Stimulated activated CD8-positive, alpha-beta memory T cell treated with anti-CD3 and anti-CD28 coated beads, Interleukin-2, amount 100 ng/mL, for 48 hours (primary cell): ENCODE results near the gene GID8.
"Not testable (repeated sequence)": the region's sequence is repeated elsewhere in the genome, so short reads cannot be mapped to it uniquely, and the experiment has no call there.

ENCODE experiments used
- DNase-seq, 2 donors: peaks; one replicate each; pipeline ENCODE4 v3.0.0-alpha.2; 2020; ENCODE audit warnings: low read depth in 2 of 2

GID8 gene

DNA sequence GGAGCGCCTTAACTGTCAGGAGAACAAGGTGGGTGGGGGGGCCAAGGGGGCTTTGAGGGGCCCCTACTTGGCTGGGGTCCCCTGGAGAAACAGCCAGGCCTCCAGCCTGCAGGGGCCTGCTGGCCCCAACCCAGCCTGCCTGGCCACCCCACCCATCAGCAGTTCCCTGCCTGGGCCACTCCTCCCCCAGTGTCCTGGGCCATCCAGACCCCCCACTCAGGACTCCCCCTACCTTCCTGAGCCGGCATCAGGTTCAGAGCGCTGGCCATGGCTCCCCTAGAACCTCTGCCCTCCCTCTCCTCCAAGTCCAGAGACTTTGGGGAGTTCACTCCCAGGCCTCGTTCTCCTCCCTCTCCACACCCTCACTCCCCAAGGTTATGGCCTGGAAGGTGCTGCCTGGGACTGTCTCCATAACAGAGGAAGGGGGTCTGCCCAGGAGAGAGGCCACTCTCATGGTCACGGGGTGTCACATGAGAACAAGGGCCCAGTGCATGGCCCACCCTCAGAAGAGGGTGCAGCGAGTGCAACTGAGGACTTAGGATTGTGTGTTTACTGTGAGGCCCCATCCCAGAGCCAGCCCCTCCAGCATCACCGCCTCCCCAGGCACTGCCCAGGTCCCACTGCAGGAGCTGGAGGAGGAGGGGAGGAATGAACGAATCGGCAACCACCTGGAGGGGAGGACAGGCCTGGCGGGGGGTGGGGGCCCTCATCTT lies 20.6 kb downstream of the GID8 start:
- no peak for DNase-seq

DNA sequence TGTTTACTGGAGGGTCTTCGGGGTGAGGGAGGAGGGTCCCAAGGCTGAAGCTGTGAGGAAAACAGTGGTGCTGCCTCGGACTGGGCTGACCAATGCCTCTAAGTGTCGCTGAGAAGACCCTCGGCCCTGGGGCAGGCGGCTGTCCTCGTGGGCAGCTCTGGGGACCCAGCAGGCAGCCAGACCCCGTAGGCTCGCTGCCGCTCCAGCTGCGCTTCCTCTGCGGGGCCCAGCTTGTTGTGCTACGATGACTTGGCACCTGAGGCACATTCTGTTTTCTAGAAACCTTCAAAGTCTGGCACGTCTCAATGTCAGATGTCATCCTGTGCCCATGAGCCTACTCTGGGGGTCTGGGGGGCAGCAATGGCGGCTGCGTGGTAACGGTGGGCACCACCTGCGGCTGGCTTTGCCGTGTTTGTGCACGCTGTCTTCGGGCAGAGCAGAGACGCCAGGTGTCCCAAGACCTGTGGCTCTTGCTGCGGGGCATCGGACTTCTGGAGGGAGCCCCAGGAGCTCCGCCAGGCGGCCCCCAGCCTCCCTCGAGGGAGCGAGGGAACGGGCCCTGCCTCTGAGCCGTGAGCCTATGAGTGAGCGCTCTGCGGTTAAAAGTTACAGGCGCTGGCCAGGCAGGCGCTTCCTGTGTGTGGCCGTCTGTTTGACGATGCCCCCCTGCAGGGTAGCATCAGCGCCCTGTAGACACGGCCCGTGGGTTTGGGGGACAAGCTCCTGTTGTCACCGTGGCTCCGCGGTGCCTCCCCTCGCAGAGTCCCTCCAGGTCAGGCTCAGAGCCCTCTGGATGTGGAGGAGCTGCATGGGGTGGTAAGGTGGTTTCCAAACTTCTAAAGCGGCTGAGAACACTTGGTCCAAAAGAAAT lies 21.4 kb downstream of the GID8 start:
- DNase-seq = no peak

DNA sequence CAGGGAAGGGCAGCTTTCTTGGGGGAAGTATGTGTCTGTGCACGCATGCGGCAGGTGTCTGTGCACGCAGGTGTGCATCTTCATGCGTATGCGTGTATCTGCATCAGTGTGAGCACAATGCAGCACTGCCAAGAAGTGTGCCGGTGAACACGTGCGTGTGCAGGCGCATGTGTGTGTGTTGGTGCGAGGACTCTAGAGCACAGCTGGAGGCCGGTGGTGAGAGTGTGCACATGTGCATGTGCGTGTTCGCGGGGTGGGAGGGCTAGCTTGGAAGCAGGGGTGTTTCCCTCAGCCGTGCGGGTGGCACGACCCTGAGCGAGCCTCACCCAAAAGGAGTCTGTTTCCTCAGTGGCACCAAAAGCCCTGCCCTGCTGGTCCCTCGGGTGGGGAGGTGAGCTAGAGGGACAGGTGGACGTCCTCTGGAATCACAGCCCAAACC lies 22.1 kb downstream of the GID8 start:
- no peak for DNase-seq

DNA sequence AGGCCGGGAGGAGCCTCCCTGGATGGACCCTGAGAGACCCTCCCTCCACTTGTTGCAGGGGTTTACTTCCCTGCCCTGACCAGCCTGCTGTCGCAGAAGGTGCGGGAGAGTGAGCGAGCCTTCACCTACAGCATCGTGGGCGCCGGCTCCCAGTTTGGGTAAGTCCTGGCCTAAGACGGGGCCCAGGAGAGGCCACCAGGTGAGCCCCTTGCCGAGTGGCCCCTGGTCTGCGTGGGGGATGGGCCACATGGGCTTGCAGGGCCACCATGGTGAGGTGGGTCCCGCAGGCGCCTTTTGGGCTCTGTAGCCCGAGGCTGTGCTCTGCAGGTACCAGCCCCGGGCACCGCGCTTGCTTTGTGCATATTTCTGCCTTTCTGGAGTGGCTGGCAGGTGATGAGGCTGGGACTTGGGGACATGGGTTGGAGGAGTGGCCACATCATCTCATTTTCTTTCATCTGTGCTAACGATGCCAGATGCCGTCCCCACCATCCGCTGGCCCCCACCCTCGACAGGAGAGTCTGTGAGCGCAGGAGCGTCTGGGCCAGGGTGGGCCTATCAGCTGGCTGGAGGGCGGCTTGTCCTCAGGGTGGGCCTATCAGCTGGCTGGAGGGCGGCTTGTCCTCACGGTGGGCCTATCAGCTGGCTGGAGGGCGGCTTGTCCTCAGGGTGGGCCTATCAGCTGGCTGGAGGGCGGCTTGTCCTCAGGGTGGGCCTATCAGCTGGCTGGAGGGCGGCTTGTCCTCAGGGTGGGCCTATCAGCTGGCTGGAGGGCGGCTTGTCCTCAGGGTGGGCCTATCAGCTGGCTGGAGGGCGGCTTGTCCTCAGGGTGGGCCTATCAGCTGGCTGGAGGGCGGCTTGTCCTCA lies 22.7 kb downstream of the GID8 start:
- DNase-seq = not testable (repeated sequence)

DNA sequence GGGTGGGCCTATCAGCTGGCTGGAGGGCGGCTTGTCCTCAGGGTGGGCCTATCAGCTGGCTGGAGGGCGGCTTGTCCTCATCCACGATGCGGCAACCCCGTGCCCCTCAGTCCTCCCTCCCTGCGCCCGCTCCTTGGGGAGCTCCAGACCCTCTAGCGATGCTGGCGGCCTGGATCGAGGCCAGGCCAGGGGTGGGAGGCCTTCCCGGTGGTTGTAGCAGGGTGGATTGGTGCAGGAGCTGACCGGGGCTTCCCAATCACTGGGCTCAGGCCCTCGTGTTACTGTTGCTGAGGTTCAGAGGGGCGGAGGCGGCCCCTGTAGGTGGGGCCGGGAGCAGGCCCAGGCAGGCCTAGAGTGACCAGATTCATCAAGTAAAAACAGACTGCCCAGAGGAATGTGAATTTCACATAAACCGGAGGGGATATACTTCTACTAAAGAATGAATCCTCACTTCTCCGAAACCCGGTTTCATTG lies 23.4 kb downstream of the GID8 start:
- no peak for DNase-seq

DNA sequence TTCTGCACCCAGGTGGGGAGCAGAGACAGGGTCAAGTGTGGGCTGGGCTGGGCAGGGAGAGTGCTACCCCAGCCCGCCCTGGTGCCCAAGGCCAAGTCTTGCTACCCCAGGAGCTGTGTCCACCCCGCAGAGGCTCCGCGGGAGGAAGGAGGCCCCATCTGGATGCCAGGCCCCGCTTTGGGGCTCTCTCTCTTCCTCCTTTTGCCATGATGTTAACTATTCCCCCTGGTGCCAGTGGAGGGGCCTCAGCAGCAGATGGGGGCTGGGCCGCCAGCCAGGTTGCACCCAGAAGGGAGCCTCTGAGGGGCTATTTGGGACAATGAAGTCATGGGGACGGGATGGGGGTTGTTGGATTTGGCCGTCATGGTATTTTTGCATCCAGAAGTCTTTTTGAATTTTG lies 23.9 kb downstream of the GID8 start:
- DNase-seq = no peak

DNA sequence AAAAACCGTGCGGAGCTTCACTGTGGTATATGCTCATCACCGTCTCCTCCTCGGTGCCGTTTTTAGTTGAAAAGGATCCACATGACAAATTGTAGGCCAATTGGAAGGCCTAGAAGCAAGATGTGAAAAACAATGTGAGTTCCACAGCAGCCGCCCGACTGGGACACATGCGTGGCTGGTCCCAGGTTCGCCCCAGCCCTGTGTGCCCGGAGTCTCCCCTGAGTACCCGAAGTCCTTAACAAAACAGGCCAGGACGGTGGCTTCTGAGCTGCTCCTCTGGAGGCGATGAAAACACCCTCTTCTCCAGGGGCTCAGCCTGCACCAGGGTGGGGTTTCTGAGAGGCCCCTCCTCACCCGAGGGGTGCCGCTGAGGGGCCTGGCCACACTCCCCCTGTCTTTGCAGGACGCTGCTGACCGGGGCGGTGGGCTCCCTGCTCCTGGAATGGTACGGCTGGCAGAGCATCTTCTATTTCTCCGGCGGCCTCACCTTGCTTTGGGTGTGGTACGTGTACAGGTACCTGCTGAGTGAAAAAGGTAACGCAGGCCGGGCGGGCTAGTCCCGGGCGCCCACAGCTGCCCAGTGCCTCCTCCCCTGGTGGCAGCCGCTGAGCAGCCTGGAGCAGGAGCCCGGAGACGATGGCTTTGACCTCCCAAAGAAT lies 24.4 kb downstream of the GID8 start:
- DNase-seq = no peak

DNA sequence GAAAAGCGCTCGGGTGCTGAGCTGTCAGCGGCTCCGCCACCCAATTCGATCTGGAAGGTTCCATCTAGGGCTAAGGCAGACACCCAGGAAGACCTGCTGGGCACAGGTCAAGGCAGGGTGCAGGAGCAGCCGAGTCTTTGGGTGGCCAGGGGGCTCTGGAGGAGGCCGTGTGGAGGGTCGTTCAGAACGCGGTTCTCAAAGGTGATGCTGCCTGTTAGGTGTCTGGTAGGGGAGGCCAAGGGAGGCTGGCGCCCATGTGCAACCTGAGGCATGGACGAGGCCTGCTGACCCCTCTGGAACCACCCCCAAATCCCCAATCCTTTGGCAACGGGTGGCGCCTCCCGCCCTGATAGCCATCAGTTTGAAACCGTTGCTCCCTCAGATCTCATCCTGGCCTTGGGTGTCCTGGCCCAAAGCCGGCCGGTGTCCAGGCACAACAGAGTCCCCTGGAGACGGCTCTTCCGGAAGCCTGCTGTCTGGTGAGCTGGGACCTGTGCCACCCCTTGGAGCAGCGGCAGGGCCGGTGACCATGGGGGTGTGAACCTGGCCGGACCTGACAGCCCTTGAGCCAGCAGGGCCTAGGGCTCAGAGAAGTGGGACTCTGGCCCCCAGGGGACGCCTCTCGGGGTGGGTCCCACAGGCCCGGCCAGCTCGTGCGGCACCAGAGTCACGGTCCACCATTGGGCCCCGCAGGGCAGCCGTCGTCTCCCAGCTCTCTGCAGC lies 25.1 kb downstream of the GID8 start:
- DNase-seq = no peak

DNA sequence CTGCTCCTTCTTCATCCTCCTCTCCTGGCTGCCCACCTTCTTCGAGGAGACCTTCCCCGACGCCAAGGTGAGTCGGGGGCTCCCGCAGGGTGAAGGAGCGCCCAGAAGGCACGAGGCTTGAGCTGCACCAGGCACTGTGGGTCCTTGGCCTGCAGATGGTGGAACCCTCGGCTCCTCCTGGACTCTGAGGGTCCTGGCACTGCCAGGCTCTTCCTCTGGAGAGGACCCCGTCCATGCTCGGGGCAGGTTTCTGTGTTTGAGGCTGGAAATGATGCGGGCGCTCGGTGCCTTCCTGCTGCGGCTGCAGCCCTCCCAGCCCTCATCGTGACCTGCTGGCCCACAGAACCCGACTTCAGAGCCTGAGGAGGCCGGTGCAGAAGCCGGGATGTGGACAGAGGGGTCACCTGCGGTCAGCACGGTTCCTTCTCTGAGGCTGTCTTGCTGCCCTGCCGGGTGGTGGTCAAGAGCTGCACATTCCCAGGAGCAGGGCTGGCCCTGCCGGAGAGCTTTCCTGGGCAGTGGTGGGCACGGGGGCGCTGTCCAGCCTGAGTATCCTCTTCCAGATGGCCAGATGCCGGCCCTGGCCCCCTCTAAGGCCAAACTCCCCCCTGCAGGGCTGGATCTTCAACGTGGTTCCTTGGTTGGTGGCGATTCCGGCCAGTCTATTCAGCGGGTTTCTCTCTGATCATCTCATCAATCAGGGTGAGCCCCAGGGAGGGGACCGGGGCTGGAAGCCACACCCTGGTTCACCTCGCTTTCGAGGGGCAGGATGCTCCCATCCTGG lies 25.9 kb downstream of the GID8 start:
- DNase-seq = no peak

DNA sequence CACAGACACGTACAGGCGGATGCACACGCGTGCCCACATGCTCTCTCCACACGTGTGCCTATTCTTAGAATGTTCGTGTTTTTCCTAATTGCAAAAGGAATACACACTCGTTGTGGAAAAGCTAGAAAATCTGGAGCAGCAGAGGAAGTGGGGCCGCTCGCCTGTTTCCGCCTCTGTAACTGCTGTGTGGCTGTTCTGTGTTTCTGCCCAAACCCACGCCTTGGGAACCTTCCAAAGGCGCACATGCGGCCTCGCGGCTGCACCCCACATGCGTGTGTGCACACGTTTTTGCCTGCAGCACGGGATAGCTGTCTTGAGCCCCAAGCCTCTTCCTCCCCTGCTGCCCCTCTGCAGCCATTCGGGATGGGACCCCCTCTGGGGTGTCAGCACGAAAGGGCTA lies 26.8 kb downstream of the GID8 start:
- no peak for DNase-seq

DNA sequence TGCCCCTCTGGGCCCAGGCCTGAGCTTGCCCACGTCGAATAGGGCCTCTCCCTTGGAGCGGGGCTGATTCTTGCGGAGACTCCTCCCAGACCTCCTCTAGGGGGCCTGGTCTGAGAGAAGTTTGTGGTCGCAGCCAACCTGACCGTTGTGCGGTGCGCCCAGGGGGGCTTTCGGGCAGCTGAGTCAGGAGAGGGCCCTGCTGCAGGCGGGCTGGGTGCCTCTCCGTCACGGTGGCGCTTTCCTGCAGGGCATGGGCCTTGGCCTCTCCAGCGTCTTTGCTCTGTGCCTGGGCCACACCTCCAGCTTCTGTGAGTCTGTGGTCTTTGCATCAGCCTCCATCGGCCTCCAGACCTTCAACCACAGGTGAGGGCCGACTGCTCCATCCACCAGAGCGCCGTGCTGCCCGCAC lies 27.4 kb downstream of the GID8 start:
- DNase-seq = no peak

DNA sequence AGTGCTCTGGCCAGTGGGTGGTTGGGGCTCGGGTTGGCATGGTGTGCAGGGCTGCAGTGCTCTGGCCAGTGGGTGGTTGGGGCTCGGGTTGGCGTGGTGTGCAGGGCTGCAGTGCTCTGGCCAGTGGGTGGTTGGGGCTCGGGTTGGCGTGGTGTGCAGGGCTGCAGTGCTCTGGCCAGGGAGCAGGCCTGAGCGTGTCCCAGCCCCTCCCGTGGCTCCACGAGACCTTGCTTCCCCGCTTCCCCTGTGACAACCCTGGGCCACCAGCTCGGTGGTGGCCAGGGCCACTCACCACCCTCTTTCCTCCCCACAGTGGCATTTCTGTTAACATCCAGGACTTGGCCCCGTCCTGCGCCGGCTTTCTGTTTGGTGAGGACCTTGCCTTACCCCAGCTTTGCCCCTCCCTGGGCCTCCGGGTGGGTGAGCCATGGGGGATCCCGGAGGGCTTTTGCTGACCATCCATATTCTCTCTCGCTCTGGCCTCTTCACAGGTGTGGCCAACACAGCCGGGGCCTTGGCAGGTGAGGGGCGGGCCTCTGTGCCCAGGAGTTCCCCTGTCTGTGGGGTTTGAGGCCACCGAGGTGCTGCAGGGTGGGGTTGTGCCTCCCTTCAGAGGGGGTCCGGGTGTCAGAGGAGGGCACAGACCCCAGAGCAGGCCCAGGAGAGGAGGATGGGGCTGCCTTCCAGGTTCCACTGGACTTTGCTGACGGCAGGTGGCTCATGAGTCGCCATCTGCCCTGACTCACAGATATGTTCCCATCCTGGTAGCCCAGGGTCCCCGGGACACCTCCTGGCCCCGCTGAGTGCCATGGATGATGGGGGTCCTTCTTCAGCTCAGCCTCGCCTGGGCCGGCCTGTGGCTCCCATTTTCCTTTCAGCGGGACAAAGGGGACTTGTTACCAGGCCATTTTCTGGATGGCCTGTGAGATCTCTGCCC lies 28.5 kb downstream of the GID8 start:
- DNase-seq = no peak

DNA sequence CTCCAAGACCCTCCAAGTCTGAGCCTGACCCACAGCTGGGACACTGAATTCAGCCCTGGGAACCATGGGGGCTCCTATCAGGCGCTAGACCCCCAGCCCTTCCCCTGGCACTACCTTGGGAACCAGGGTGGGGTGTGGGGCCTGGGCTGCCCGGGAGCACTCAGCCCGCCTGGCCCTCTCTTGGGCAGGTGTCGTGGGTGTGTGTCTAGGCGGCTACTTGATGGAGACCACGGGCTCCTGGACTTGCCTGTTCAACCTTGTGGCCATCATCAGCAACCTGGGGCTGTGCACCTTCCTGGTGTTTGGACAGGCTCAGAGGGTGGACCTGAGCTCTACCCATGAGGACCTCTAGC lies 29.2 kb downstream of the GID8 start:
- no peak for DNase-seq

DNA sequence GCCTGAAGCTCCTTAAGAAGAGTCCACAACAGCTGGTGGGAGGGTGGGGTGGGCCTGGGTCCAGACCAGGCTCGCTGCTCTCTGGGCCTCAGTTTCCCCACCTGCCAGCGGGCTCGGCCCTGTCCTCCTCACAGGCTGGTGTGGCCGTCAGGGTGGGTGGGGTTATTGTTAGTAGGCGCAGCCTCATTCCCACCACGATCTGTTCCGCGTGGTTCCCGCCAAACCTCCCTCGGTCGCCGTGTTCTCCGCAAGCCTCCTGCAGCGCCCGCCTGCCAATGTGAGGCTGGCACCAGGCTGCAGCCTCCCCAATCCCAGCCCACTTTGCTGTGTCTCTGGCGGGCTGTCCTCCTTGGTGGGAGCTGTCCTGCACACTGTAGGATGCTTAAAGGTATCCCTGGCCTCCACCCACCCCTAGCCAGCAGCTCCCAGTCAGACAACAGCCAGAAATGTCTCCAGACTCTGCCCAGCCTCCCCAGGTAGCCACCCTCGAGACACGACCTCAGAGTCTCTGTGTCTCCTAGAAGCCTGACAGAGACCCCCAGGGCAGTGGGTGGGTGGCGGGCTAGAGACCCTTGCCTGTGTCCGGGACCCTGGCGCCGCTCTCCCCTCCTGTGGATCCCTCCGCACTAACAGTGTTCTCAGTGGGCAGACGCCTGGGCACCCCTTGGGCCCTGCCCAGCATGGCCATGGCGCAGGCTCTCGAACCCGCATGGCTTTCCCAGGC lies 29.8 kb downstream of the GID8 start:
- no peak for DNase-seq

DNA sequence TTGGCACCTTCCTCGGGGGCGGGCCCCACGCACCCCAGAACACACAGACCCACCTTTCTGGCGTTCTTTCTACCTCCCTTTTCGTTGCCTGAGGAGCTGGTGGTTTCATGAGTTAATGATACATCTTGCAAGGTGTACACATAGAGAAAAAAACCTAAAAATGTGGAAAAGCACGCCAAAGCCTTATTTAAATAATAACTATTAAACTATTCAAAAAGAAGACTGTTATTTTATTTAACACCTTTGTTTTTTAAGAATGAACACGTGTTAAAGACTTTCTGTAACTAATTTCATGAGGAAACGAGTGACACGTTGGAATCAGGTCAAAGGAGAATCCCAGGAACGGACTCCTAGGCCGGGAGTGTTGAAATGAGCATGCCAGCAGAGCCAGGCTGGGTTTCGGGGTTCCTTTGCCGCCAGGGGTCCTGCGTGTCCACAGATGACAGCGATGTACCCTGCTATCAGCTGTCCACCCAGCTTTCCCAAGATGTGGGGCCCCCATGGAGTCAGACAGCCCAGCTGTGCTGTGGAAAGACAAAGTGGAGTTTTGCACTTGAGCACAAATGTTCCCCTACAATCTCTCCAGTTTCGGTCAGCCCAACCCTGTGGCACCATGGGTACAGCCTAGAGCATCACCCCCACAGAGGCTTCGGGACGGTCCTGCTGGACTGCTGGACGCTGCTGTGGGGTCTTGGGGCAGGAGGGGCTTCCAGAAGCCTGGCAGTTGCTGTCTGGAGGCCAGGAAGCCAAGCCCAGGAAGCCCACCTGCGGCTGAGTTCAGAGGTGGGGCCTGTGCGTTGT lies 30.6 kb downstream of the GID8 start:
- DNase-seq = no peak

DNA sequence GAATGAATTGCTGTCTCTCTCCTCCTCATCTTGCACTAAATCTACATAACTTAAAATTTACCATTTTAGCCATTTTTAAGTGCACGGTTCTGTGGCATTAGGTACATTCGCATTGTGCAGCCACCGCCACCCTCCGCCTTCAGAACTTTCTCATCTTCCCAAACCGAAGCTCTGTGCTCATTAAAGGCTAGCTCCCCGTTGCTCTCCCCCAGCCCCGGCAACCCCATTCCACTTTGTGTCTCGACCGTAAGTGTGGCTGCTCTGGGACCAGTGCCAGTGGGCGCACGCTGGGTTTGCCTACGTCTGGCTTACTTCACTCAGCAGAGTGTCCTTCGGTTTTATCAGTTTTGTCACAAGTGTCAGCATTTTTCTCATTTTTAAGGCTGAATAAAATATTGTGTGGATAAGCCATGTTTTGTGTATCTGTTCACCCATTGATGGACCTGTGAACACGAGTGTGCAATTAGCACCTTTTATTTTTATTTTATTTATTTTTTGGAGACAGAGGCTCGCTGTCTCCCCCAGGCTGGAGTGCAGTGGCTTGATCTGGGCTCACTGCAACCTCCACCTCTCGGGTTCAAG lies 31.3 kb downstream of the GID8 start:
- DNase-seq = no peak

DNA sequence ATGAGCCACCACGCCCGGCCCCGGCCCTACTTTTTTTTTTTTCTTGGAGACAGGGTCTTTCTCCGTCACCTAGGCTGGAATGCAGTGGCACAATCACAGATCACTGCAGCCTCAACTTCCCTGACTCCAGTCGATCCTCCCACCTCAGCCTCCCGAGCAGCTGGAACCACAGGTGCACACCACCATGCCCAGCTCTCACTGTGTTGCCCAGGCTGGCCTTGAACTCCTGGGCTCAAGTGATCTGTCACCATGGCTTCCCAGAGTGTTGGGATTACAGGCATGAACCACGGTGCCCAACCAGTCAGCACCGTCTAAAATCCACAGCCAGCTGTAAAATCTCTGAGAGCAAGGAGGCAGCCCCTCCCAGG lies 32.0 kb downstream of the GID8 start:
- no peak for DNase-seq
